T-cell (primary cell): Measurements from ENCODE around the gene OR1D2. TPM values are rescaled to one million over a fixed set of nuclear protein-coding genes. Genes with fewer than 3 reads are reported as not detected.
"Not testable (repeated sequence)": the region's sequence is repeated elsewhere in the genome, so short reads cannot be mapped to it uniquely, and the experiment has no call there.

Source experiments
- ATAC-seq, 4 experiments: fragments of 200-7000 bp in 3 of 4; fragments of 150-1000 bp in 1 of 4; cut with Tn5 transposase; replicated peaks in 1 of 4; 1 replicate in 3 of 4; 2 replicates in 1 of 4; pipeline ENCODE4 v1.10.0; 2021; ENCODE audit warnings: moderate library complexity in 3 of 4, mild to moderate bottlenecking in 2 of 4, moderate number of reproducible peaks in 1 of 4
- CTCF ChIA-PET, 2 donors: fragments of 300-600 bp; sonication (Branson Sonifier 250); formaldehyde crosslinking; loops; one replicate each; lab custom pipeline; 2022; ENCODE audit warnings: antibody characterized with exemption in 2 of 2; lab: Charles Lee
- POLR2A ChIA-PET, 2 donors: fragments of 300-600 bp; sonication (Branson Sonifier 250); formaldehyde crosslinking; loops; one replicate each; lab custom pipeline; 2022; ENCODE audit warnings: antibody characterized with exemption in 2 of 2; lab: Charles Lee
- DNase-seq, 35 experiments: peaks; one replicate each; pipeline versions ENCODE4 v3.0.0 to v3.0.0-alpha.2; 2013 to 2023
- H3K27ac ChIP-seq: one replicate; pipeline ENCODE4 v1.5.1; 2013; ENCODE audit warnings: low read length
- H3K27me3 ChIP-seq, 2 experiments: replicated peaks in 1 of 2; 1 replicate in 1 of 2; 2 replicates in 1 of 2; pipeline versions ENCODE4 v1.6.1 to v1.7.0; 2013; ENCODE audit warnings: low read length in 1 of 2, mixed read lengths in 1 of 2; ENCODE audit not compliant: control insufficient read depth in 2 of 2, insufficient read depth in 2 of 2; ENCODE audit errors: extremely low read depth in 1 of 2
- H3K36me3 ChIP-seq, 2 donors: 1 replicate in 1 of 2; 2 replicates in 1 of 2; pipeline versions ENCODE4 v1.6.1 to v1.7.0; 2013; ENCODE audit warnings: low read length in 1 of 2; ENCODE audit not compliant: control insufficient read depth in 2 of 2, insufficient read depth in 1 of 2; ENCODE audit errors: extremely low read depth in 1 of 2
- H3K4me1 ChIP-seq, 2 experiments: 1 replicate in 1 of 2; 2 replicates in 1 of 2; pipeline versions ENCODE4 v1.6.1 to v1.7.0; 2013; ENCODE audit warnings: low read length in 2 of 2, mixed read lengths in 1 of 2; ENCODE audit not compliant: insufficient read depth in 2 of 2, control insufficient read depth in 1 of 2; ENCODE audit errors: extremely low read depth in 1 of 2
- H3K4me3 ChIP-seq, 2 donors: 1 replicate in 1 of 2; 2 replicates in 1 of 2; pipeline versions ENCODE4 v1.5.1 to v1.7.0; 2013; ENCODE audit warnings: mild to moderate bottlenecking in 2 of 2, low read length in 1 of 2, moderate library complexity in 1 of 2; ENCODE audit not compliant: control insufficient read depth in 1 of 2; ENCODE audit errors: extremely low read depth in 1 of 2
- H3K9me3 ChIP-seq: 2 replicates; pipeline ENCODE4 v1.7.0; 2013
- H3K27ac Mint-ChIP-seq, 2 donors: one replicate each; pipeline ENCODE4 v1.8.0; 2020 to 2021; ENCODE audit warnings: mild to moderate bottlenecking in 2 of 2, mixed read lengths in 2 of 2
- H3K27me3 Mint-ChIP-seq, 2 donors: one replicate each; pipeline ENCODE4 v1.8.0; 2021 to 2022; ENCODE audit warnings: mixed read lengths in 2 of 2
- H3K36me3 Mint-ChIP-seq: one replicate; pipeline ENCODE4 v1.8.0; 2021; ENCODE audit warnings: mixed read lengths
- H3K4me1 Mint-ChIP-seq, 3 donors: one replicate each; pipeline ENCODE4 v1.8.0; 2020 to 2022; ENCODE audit warnings: mixed read lengths in 3 of 3, mild to moderate bottlenecking in 1 of 3
- H3K4me3 Mint-ChIP-seq, 3 donors: one replicate each; pipeline ENCODE4 v1.8.0; 2020 to 2022; ENCODE audit warnings: mild to moderate bottlenecking in 3 of 3, mixed read lengths in 3 of 3, moderate library complexity in 3 of 3
- H3K9me3 Mint-ChIP-seq, 3 donors: one replicate each; pipeline ENCODE4 v1.8.0; 2020 to 2022; ENCODE audit warnings: mixed read lengths in 3 of 3
- WGBS: methylation state at CpG from one replicate; pipeline ENCODE4 v1.1.5; 2013; ENCODE audit warnings: missing lambda C conversion rate; ENCODE audit not compliant: insufficient coverage; 5-methylcytosine and 5-hydroxymethylcytosine counted together
- total RNA-seq, 35 experiments: library from RNA in 6 of 35; stranded (reverse) in 6 of 35; fragments of 120-200 nt in 1 of 35; gene quantifications; one replicate each; pipeline versions ENCODE4 v1.2.1 to v1.2.4 and lab custom pipeline; 2013 to 2026

Gene OR1D2
- total RNA-seq, 5 donors from 2014 or later (not counting 1 experiment from before 2014, with no cell fraction given): not detected

DNA sequence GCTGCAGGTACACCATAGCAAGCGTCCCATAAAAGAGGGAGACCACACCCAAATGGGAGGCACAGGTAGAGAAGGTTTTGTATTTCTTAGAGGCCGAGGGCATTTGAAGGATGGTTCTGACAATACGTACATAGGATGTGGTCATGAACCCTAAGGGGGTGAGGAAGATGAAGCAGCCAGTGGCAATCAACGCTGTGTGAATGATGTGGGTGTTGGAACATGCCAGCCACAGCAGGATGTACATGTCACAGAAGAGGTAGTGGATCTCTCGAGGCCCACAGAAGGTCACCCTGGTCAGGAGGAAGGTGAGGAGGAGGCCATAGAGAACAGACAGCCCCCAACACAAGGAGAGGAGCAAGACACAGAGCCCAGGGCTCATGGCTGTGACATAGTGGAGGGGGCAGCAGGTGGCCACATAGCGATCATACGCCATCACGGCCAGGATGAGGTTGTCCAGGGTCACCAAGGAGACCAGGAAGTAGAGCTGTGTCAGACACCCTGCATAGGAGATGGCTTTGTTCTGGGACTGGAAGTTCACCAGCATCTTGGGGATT lies 41.3 kb downstream of the OR1D2 start:
- H3K27me3 ChIP-seq, H3K4me1 ChIP-seq, POLR2A ChIA-PET, H3K4me1 Mint-ChIP-seq, H3K9me3 ChIP-seq, H3K27ac Mint-ChIP-seq, DNase-seq, H3K27ac ChIP-seq, H3K4me3 Mint-ChIP-seq, H3K36me3 Mint-ChIP-seq, H3K36me3 ChIP-seq, CTCF ChIA-PET, H3K9me3 Mint-ChIP-seq, ATAC-seq, H3K4me3 ChIP-seq, H3K27me3 Mint-ChIP-seq: not testable (repeated sequence)
- WGBS: 100% methylated on average over 1 of the region's 8 CpGs

DNA sequence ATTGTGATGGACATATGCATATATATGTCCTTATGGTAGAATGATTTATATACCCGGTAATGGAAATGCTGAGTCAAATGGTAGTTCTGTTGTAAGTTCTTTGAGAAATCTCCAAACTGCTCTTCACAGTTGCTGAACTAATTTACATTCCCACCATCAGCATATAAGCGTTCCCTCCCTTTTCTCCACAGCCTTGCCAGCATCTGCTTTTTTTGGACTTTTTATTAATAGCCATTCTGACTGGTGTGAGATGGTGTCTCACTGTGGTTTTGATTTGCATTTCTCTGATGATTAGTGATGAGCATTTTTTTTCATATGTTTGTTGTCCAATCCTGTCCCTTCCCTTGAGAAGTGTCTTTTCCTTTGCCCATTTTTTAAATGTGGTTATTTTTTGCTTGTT lies 49.4 kb downstream of the OR1D2 start:
- no CpG with 5 or more reads among the region's 2 CpGs for WGBS
- ATAC-seq, H3K4me3 Mint-ChIP-seq: not testable (repeated sequence)

DNA sequence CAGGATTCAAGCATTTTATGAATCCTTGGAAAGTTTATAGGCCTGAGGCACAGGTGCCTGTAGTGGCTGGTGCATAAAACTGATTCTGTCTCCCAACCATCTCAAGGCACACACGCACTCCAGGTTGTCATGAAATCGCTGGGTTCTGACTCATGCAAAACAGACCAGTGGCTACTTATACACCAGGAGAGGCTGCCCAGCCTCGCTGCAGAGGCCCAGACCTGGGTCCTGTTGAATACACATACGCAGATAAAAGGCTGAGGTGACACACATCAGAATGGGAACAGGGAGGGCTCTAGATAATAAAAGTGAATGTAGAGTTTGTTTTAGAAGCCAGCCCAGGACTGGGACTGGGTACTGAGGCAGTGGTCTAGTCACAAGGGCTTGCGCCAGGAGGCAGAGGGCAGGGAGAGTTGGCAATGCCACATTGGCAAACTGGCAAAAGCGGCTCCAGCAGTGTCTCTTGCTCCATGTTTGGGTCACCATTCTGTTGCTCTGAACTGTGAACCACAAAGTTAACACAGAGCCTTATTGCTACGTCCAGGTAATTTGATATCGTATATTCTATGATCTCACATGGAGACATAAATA lies 54.4 kb downstream of the OR1D2 start:
- Mint-ChIP-seq H3K4me3 (peak overlapping the region; percentile 90 to 93 (median 90)), H3K27me3 (peaks cover 0 to 3% of the 10 kb centered on the region in 2 donors), H3K27ac (no peak overlapping the region), H3K9me3 (no peaks in the 10 kb centered on the region), H3K36me3 (no peaks in the 10 kb centered on the region), H3K4me1 (peaks cover 7 to 13% (median 10%) of the 10 kb centered on the region in 3 donors)
- POLR2A ChIA-PET: no interaction called here
- Histone ChIP-seq H3K9me3 (no peaks in the 10 kb centered on the region), H3K4me3 (no peak overlapping the region), H3K27me3 (peaks cover 0 to 4% of the 10 kb centered on the region in 2 experiments), H3K27ac (no peak overlapping the region), H3K4me1 (peaks cover 5 to 14% of the 10 kb centered on the region in 2 experiments), H3K36me3 (no peaks in the 10 kb centered on the region)
- 100% methylated on average over 6 of the region's 8 CpGs for WGBS
- CTCF ChIA-PET: interaction anchor here in 1 of 2 donors (0.7 to 1.1 kb wide), 2 partner anchors 235 to 283 kb away, joined by 3 read pairs; no protein-coding TSS in a partner anchor
- DNase-seq (no peak), ATAC-seq (no peak)

More for the DNA sequence above, 49.4 kb downstream of the OR1D2 start:
- H3K4me1 Mint-ChIP-seq, POLR2A ChIA-PET, H3K27me3 ChIP-seq, H3K4me1 ChIP-seq, H3K27ac Mint-ChIP-seq, CTCF ChIA-PET, DNase-seq, H3K36me3 ChIP-seq, H3K9me3 ChIP-seq, H3K9me3 Mint-ChIP-seq, H3K4me3 ChIP-seq, H3K36me3 Mint-ChIP-seq, H3K27ac ChIP-seq, H3K27me3 Mint-ChIP-seq: not testable (repeated sequence)

DNA sequence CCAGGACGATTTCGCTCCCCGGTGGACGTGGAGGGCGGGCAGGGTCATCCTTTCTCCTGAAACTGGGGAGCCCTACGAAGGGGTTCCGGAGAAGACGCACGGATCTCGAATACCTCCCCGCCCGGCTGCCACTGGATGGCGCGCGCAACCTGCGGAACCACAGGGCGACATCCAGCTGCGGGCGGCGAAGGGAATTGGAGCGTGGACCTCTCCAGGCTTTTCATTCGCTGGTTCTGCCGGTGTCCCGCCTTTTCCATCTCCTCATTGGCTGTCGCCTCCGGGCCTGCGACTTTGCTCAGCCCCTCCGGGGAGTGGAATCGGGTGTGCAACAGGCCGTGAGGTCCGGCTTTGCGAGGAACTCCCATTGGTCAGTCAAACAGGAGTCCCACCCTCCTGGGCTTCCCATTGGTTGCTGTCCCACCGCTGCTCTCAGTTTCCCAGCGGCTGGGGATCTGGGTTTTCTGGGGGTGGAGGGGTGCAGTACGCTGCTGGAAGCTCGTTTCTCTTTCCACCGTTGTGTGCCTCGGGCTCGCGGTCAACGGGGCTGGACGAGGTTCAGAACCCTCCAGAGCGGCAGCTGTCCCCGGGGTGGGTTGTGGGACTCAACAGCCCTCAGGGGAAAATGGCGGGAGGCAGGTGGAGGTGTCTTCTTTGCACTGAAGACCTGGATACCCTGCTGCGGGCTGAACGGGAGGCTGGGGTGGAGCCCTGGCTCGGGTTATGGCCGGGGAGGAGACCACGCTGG lies 55.3 kb downstream of the OR1D2 start:
- CTCF ChIA-PET: interaction anchor here in 1 of 2 donors (0.7 to 1.1 kb wide), 3 partner anchors 234 to 778 kb away, joined by 3 read pairs; no protein-coding TSS in a partner anchor

DNA sequence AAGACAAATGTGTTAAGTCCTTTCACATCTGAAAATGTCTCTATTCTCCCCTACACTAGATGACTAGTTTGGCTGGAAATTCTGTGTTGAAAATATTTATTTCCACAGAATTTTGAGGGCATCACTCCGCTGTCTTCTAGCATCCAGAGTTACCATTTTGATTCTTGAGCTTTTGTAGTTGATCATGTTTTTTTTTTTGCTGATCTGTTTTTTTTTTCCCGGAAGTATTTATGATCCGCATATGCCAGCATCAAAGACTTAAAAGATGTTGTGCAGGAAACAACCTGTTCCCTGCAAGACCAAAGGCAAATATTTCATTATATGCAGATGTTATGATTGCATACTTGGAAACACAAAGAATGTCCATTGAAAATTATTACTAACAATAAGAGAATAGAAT lies 57.5 kb downstream of the OR1D2 start:
- Histone ChIP-seq H3K27ac (no peak overlapping the region), H3K36me3 (no peaks in the 10 kb centered on the region), H3K4me3 (no peak overlapping the region), H3K4me1 (peaks cover 5 to 14% of the 10 kb centered on the region in 2 experiments), H3K9me3 (no peaks in the 10 kb centered on the region), H3K27me3 (peaks cover 0 to 11% of the 10 kb centered on the region in 2 experiments)
- Mint-ChIP-seq H3K27ac (no peak overlapping the region), H3K27me3 (peaks cover 4 to 6% of the 10 kb centered on the region in 2 donors), H3K4me3 (no peak overlapping the region), H3K4me1 (peaks cover 7 to 13% (median 10%) of the 10 kb centered on the region in 3 donors), H3K9me3 (peaks cover 6 to 22% (median 7%) of the 10 kb centered on the region in 3 donors), H3K36me3 (peaks cover 4% of the 10 kb centered on the region)
- POLR2A ChIA-PET: no interaction called here
- WGBS: 80% methylated on average over 1 of the region's 3 CpGs
- DNase-seq (no peak), ATAC-seq (no peak)
- CTCF ChIA-PET: no interaction called here

More for the DNA sequence above, 55.3 kb downstream of the OR1D2 start:
- Mint-ChIP-seq H3K27ac (peak overlapping the region; percentile 70 to 80), H3K4me1 (peaks cover 7 to 13% (median 10%) of the 10 kb centered on the region in 3 donors), H3K9me3 (peaks cover 4 to 7% (median 6%) of the 10 kb centered on the region in 3 donors), H3K36me3 (peaks cover 4% of the 10 kb centered on the region), H3K4me3 (peak overlapping the region; percentile 90 to 93 (median 90)), H3K27me3 (peaks cover 0 to 3% of the 10 kb centered on the region in 2 donors)
- no peaks in the 10 kb centered on the region for H3K9me3 ChIP-seq
- WGBS: 1% methylated on average over 44 of the region's 50 CpGs
- H3K4me1 ChIP-seq: peaks cover 5 to 14% of the 10 kb centered on the region in 2 experiments
- ATAC-seq (peak; percentile 97 to 98 (median 97)), DNase-seq (peak; percentile 79 to 96 (median 86))
- POLR2A ChIA-PET: no interaction called here
- no peaks in the 10 kb centered on the region for H3K36me3 ChIP-seq
- H3K4me3 ChIP-seq: peak overlapping the region; percentile 83 to 89
- H3K27me3 ChIP-seq: peaks cover 0 to 7% of the 10 kb centered on the region in 2 experiments
- H3K27ac ChIP-seq: peak overlapping the region; percentile 18

DNA sequence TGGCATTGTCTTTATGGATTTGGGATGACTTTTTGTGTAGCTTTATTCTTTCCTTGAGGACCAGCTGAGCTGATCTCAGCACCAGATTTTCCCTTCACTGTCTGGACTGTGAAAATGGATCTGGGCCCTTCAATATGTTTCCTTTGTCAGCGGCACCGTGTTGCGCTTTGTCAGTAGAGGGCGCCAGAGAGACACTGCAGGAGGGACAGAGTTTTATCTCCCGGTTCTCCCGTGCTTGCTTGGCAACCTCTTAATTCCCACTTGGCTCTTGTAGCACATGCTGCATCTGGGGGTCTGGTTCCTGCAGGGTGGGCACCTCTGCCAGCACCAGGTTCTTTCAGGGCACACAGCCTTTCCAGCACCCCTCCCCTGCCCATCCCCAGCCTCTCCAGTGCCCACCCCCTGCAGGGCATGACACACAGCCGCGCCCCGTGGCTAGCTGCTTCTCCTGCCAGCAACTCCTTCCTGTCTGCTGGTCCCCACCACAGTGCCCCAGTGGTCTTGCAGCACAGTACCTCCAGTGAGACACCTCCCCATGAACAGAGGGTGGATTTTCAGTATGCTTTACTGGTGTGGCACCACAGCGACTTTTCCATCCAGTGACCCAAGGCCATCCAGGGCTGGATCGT lies 60.4 kb downstream of the OR1D2 start:
- H3K4me1 Mint-ChIP-seq: peaks cover 7 to 20% (median 16%) of the 10 kb centered on the region in 3 donors
- ChIA-PET POLR2A (no interaction called here), CTCF (no interaction called here)
- ATAC-seq (no peak), DNase-seq (no peak)
- peaks cover 6 to 22% (median 7%) of the 10 kb centered on the region in 3 donors for H3K9me3 Mint-ChIP-seq
- Histone ChIP-seq H3K27ac (no peak overlapping the region), H3K9me3 (no peaks in the 10 kb centered on the region), H3K4me3 (no peak overlapping the region), H3K4me1 (peaks cover 3 to 6% of the 10 kb centered on the region in 2 experiments), H3K36me3 (no peaks in the 10 kb centered on the region), H3K27me3 (peaks cover 0 to 10% of the 10 kb centered on the region in 2 experiments)
- 73% methylated on average over 7 of the region's 11 CpGs for WGBS
- H3K27ac Mint-ChIP-seq: no peak overlapping the region
- peaks cover 6 to 13% of the 10 kb centered on the region in 2 donors for H3K27me3 Mint-ChIP-seq
- H3K36me3 Mint-ChIP-seq: peaks cover 4% of the 10 kb centered on the region
- no peak overlapping the region for H3K4me3 Mint-ChIP-seq
